A673 (cell line): Measurements from ENCODE around the gene LARP7. TPM values are rescaled to one million over a fixed set of nuclear protein-coding genes. Genes with fewer than 3 reads are reported as not detected.
A peak's percentile ranks its signal among the peaks of the same experiment; 100 is the strongest.

Source experiments
- BruUV-seq: library from RNA; stranded (reverse); fragments of 400-500 nt; replicated peaks from 2 replicates; lab custom pipeline; 2021; lab: Mats Ljungman, UMichigan
- CTCF ChIA-PET: fragments of 300-600 bp; sonication (Branson Sonifier 250); formaldehyde crosslinking; loops from one replicate; lab custom pipeline; 2022; ENCODE audit warnings: antibody characterized with exemption; lab: Charles Lee
- POLR2A ChIA-PET: fragments of 300-600 bp; sonication (Branson Sonifier 250); formaldehyde crosslinking; loops from one replicate; lab custom pipeline; 2022; ENCODE audit warnings: antibody characterized with exemption; ENCODE audit not compliant: low non-redundant PET; lab: Charles Lee
- DNase-seq: peaks from one replicate; pipeline ENCODE4 v3.0.0-alpha.2; 2015; ENCODE audit warnings: low spot score
- H3K27ac ChIP-seq: fragments of 200-600 bp; sonication (generic); 2 replicates; pipeline ENCODE4 v1.5.1; 2016; ENCODE audit warnings: mixed run types, low read depth, mild to moderate bottlenecking, mixed read lengths, antibody characterized with exemption, low read length; ENCODE audit not compliant: poor library complexity, severe bottlenecking
- H3K27me3 ChIP-seq: fragments of 200-600 bp; sonication (generic); replicated peaks from 2 replicates; pipeline ENCODE4 v1.6.1; 2017; ENCODE audit warnings: mixed run types, low read depth, mild to moderate bottlenecking, mixed read lengths, antibody characterized with exemption, low read length; ENCODE audit not compliant: insufficient read depth, poor library complexity
- H3K36me3 ChIP-seq: fragments of 200-600 bp; sonication (generic); 2 replicates; pipeline ENCODE4 v1.6.1; 2016; ENCODE audit warnings: mixed run types, mild to moderate bottlenecking, mixed read lengths, antibody characterized with exemption, low read length; ENCODE audit not compliant: insufficient read depth, poor library complexity, severe bottlenecking
- H3K4me1 ChIP-seq: fragments of 200-600 bp; sonication (generic); 2 replicates; pipeline ENCODE4 v1.6.1; 2017; ENCODE audit warnings: mixed run types, mild to moderate bottlenecking, mixed read lengths, antibody characterized with exemption, low read length; ENCODE audit not compliant: insufficient read depth, poor library complexity, severe bottlenecking
- H3K4me3 ChIP-seq: fragments of 200-600 bp; sonication (generic); 2 replicates; pipeline ENCODE4 v1.5.1; 2016; ENCODE audit warnings: low read depth, mixed run types, mild to moderate bottlenecking, mixed read lengths, low read length; ENCODE audit not compliant: poor library complexity, severe bottlenecking
- H3K9me3 ChIP-seq: fragments of 200-600 bp; sonication (generic); 2 replicates; pipeline ENCODE4 v1.6.1; 2016; ENCODE audit warnings: mixed run types, low read depth, mild to moderate bottlenecking, mixed read lengths, antibody characterized with exemption, low read length; ENCODE audit not compliant: poor library complexity, severe bottlenecking
- EZH2 ChIP-seq: fragments of 200-600 bp; sonication (generic); IDR thresholded peaks from 2 replicates; pipeline ENCODE4 v1.6.1; 2017; ENCODE audit warnings: borderline replicate concordance, low read depth, mild to moderate bottlenecking, mixed read lengths, antibody characterized with exemption, low read length; ENCODE audit not compliant: poor library complexity, severe bottlenecking
- intact Hi-C: fragments of 100-400 bp; cut with micrococcal nuclease; formaldehyde crosslinking; loops from one replicate; pipeline ENCODE4 v1.10.0; 2022; ENCODE audit not compliant: unreplicated experiment
- total RNA-seq: library from RNA; stranded (reverse); gene quantifications from 2 replicates; pipeline ENCODE4 v1.2.3, GENCODE V29; 2021
- TF ChIP-seq, protein P1 (sequence below): fragments of 300-800, 200-600 bp; sonication (generic); conservative IDR thresholded peaks from 2 replicates; pipeline ENCODE4 v1.5.1; 2017; ENCODE audit warnings: low read depth, mild to moderate bottlenecking, antibody characterized with exemption, low read length, moderate library complexity, mixed read lengths

The LARP7 gene
- total RNA-seq, 1 experiment from 2014 or later: 40.8 TPM

DNA sequence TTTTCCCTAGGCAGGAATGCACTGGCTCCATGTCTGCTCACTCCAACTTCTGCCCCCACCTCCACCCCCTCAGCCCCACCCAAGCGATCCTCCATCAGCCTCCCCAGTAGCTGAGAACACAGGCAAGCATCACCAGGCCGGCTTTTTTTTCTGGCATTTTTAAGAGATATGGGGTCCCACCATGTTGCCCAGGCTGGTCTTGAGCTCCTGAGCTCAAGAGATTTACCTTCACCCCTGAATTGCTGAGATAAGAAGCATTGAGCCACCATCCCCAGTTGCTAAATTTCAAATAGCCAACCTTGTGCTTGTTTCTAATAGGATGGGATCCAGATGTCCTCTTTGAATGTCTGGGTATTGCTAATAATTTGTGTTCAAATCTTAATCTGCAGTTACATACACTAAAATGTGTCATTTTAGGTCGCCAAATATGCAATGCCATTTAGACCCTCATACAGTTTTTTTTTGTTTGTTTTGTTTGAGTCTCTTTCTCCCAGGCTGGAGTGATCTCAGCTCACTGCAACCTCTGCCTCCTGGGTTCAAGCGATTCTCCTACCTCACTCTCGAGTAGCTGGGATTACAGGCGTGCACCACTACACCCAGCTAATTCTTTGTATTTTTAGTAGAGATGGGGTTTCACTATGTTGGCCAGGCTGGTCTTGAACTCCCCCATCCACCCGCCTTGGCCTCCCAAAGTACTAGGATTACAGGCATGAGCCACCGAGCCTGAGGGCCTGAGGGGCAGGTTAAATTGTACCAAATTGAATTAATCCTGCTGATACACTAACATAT, 8.8 kb downstream of the LARP7 start:
- Histone ChIP-seq H3K4me1 (no peaks in the 10 kb centered on the region), H3K27me3 (no peaks in the 10 kb centered on the region), H3K27ac (no peak overlapping the region), H3K4me3 (no peak overlapping the region), H3K36me3 (peaks cover 33% of the 10 kb centered on the region), H3K9me3 (no peaks in the 10 kb centered on the region)
- TF ChIP-seq, protein P1, sequence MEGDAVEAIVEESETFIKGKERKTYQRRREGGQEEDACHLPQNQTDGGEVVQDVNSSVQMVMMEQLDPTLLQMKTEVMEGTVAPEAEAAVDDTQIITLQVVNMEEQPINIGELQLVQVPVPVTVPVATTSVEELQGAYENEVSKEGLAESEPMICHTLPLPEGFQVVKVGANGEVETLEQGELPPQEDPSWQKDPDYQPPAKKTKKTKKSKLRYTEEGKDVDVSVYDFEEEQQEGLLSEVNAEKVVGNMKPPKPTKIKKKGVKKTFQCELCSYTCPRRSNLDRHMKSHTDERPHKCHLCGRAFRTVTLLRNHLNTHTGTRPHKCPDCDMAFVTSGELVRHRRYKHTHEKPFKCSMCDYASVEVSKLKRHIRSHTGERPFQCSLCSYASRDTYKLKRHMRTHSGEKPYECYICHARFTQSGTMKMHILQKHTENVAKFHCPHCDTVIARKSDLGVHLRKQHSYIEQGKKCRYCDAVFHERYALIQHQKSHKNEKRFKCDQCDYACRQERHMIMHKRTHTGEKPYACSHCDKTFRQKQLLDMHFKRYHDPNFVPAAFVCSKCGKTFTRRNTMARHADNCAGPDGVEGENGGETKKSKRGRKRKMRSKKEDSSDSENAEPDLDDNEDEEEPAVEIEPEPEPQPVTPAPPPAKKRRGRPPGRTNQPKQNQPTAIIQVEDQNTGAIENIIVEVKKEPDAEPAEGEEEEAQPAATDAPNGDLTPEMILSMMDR: no peak
- no peak for TF ChIP-seq EZH2
- CTCF ChIA-PET: no interaction called here
- intact Hi-C loops: no loop called here
- POLR2A ChIA-PET: no interaction called here
- no TSS peak for BruUV-seq
- DNase-seq: no peak

- H3K4me3 ChIP-seq: no peak overlapping the region
- H3K36me3 ChIP-seq: peaks cover 36% of the 10 kb centered on the region
- POLR2A ChIA-PET: no interaction called here
- no peak for DNase-seq
- no peaks in the 10 kb centered on the region for H3K27me3 ChIP-seq
- BruUV-seq: TSS peak; percentile 86
- H3K4me1 ChIP-seq: peaks cover 4% of the 10 kb centered on the region
- TF ChIP-seq, protein P1: no peak
- TF ChIP-seq EZH2: no peak
- H3K9me3 ChIP-seq: no peaks in the 10 kb centered on the region
- intact Hi-C loops: no loop called here
- CTCF ChIA-PET: no interaction called here
- no peak overlapping the region for H3K27ac ChIP-seq
Measured at GRCh38 chr4:112646632-112647537, 9.9 kb downstream of the LARP7 start.

- TF ChIP-seq, protein P1: no peak
- TF ChIP-seq EZH2: no peak
- POLR2A ChIA-PET: no interaction called here
- H3K27me3 ChIP-seq: no peaks in the 10 kb centered on the region
- H3K4me1 ChIP-seq: peaks cover 10% of the 10 kb centered on the region
- no TSS peak for BruUV-seq
- H3K4me3 ChIP-seq: no peak overlapping the region
- CTCF ChIA-PET: no interaction called here
- no peaks in the 10 kb centered on the region for H3K9me3 ChIP-seq
- DNase-seq: peak; percentile 55
- H3K27ac ChIP-seq: no peak overlapping the region
- intact Hi-C loops: no loop called here
- peaks cover 40% of the 10 kb centered on the region for H3K36me3 ChIP-seq
Measured at GRCh38 chr4:112647785-112648184, 10.8 kb downstream of the LARP7 start.
